Heart right ventricle (tissue), 16 donors: Measurements from ENCODE around the gene MYH15. TPM values are rescaled to one million over a fixed set of nuclear protein-coding genes. Genes with fewer than 3 reads are reported as not detected.

Experiments used
- ATAC-seq, 8 donors: fragments of 200-7000 bp; cut with Tn5 transposase; one replicate each; pipeline ENCODE4 v1.9.1; 2020; ENCODE audit warnings: mild to moderate bottlenecking in 8 of 8, moderate library complexity in 8 of 8, moderate number of reproducible peaks in 1 of 8
- DNase-seq, 2 donors: peaks; one replicate each; pipeline ENCODE4 v3.0.0-alpha.2; 2020
- H3K27ac ChIP-seq, 10 donors: fragments of 200-600 bp; sonication (generic) in 2 of 10; one replicate each; pipeline versions ENCODE4 v1.5.0 to v1.8.0; 2020 to 2022; ENCODE audit warnings: mild to moderate bottlenecking in 3 of 10
- H3K27me3 ChIP-seq, 7 donors: fragments of 200-600 bp; one replicate each; pipeline ENCODE4 v1.8.0; 2021 to 2022; ENCODE audit warnings: mild to moderate bottlenecking in 2 of 7
- H3K36me3 ChIP-seq, 9 donors: fragments of 200-600 bp; sonication (generic) in 1 of 9; one replicate each; pipeline versions ENCODE4 v1.5.0 to v1.8.0; 2020 to 2022; ENCODE audit warnings: mild to moderate bottlenecking in 2 of 9
- H3K4me1 ChIP-seq, 9 donors: fragments of 200-600 bp; sonication (generic) in 1 of 9; one replicate each; pipeline versions ENCODE4 v1.5.0 to v1.8.0; 2020 to 2022; ENCODE audit warnings: mild to moderate bottlenecking in 4 of 9
- H3K4me3 ChIP-seq, 10 donors: fragments of 200-600 bp; sonication (generic) in 2 of 10; one replicate each; pipeline versions ENCODE4 v1.5.0 to v1.8.0; 2020 to 2022; ENCODE audit warnings: mild to moderate bottlenecking in 7 of 10, moderate library complexity in 2 of 10
- H3K9me3 ChIP-seq, 11 donors: fragments of 200-600 bp in 10 of 11; sonication (generic) in 2 of 11; one replicate each; pipeline versions ENCODE4 v1.5.0 to v1.8.0; 2013 to 2022; ENCODE audit warnings: mild to moderate bottlenecking in 2 of 11, control low read depth in 1 of 11, moderate library complexity in 1 of 11
- WGBS, 2 donors: extraction: QIAGEN DNeasy Blood & Tissue Kit; methylation state at CpG; one replicate each; pipeline ENCODE4 v1.1.7; 2013; ENCODE audit warnings: inconsistent platforms in 1 of 2; 5-methylcytosine and 5-hydroxymethylcytosine counted together
- intact Hi-C, 10 donors: fragments of 100-400 bp; cut with DNase I; formaldehyde crosslinking; loops; one replicate each; pipeline versions ENCODE4 v1.11.1 to v1.14.2; 2022
- polyA plus RNA-seq, 2 donors: library from polyadenylated mRNA; stranded (reverse); fragments of 200-250 nt; gene quantifications; one replicate each; pipeline ENCODE4 v1.2.3, GENCODE V29; 2013
- total RNA-seq, 10 donors: library from RNA; stranded (reverse); fragmentation: NEBNext Ultra II Directional in 3 of 10; extraction: Animal tissue kit (Norgen Biotek cat#: 25700) in 3 of 10; gene quantifications; one replicate each; pipeline versions ENCODE4 v1.2.1 to v1.2.4, GENCODE V29; 2021 to 2023
- TF ChIP-seq, protein P1 (sequence below), 9 donors: fragments of 200-600 bp; sonication (generic) in 2 of 9; IDR thresholded peaks; one replicate each; pipeline versions ENCODE4 v1.5.0 to v1.8.0; 2021 to 2022; ENCODE audit warnings: antibody characterized with exemption in 9 of 9, mild to moderate bottlenecking in 5 of 9, moderate library complexity in 1 of 9
- donor health status: Arrhythmogenic right ventricular cardiomyopathy.
- donor health status: ischemic (EF 13 %, LVEDD 7.1; RV severe dilation, severe dysfunction).
- donor health status: healthy with polysubstance abuse.
- donor health status: DM: no; HTN: yes; CAD: no.
- donor health status: DM: no; HTN: no; CAD: no.
- donor health status: ischemic (EF 25% LVEDD 6.9; RV normal size, moderate dysfunction).
- donor health status: ischemic (EF 25% LVEDD 5.7; RV mildly dilated, moderate dysfunction).
- donor health status: healthy.
- donor health status: DM: yes; HTN: yes; CAD: no.
- donor health status: Ischemic cardiomyopathy.
- donor health status: ischemic (EF 35%, LVEDD 5.7; RV mildly dilated, moderate dysfunction).
- donor health status: nonischemic (EF 11% LVEDD 7.7; RV severe dilation, severe dysfunction).
- donor health status: DM: yes; HTN: yes; CAD: no.
- donor health status: PGD.
- donor health status: ischemic (EF 29% LVEDD 5.4; RV normal size, mild dysfunction).
- donor health status: nonischemic (EF 23%, LVEDD 6.1; RV moderate dilation, normal function).

Gene MYH15
- total and polyA plus RNA-seq, 12 donors = 0.12 to 1.1 (median 0.26) TPM

DNA sequence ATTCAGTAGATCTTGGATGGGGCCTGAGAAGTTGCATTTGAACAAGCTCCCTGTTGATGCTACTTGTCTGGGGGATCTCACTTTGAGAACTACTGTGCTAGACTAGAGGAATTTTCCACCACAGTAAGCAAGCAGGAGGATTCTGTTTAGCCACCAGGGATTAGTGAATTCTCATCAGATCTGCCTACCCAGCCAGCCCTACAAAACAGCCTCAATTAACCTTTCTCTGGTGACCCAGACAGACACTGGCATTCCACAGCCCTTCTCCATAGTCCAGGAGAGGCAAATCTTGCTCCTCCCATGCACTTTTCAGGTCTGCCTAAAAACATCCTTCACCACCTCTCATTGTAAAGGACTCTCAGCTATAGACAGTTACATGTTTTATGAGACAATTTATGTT is 16.7 kb upstream of the MYH15 start:
- ATAC-seq = no peak
- Histone ChIP-seq H3K4me1 (peaks cover 0 to 53% (median 23%) of the 10 kb centered on the region in 9 donors), H3K27me3 (no peaks in the 10 kb centered on the region), H3K36me3 (no peaks in the 10 kb centered on the region), H3K27ac (peak overlapping the region in 7 of 10 donors; percentile 14 to 71 (median 56)), H3K4me3 (no peak overlapping the region), H3K9me3 (no peaks in the 10 kb centered on the region)
- DNase-seq = no peak
- TF ChIP-seq, protein P1, sequence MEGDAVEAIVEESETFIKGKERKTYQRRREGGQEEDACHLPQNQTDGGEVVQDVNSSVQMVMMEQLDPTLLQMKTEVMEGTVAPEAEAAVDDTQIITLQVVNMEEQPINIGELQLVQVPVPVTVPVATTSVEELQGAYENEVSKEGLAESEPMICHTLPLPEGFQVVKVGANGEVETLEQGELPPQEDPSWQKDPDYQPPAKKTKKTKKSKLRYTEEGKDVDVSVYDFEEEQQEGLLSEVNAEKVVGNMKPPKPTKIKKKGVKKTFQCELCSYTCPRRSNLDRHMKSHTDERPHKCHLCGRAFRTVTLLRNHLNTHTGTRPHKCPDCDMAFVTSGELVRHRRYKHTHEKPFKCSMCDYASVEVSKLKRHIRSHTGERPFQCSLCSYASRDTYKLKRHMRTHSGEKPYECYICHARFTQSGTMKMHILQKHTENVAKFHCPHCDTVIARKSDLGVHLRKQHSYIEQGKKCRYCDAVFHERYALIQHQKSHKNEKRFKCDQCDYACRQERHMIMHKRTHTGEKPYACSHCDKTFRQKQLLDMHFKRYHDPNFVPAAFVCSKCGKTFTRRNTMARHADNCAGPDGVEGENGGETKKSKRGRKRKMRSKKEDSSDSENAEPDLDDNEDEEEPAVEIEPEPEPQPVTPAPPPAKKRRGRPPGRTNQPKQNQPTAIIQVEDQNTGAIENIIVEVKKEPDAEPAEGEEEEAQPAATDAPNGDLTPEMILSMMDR (IDR thresholded peaks at IDR 0.05) = no peak
- intact Hi-C loops = no loop called here

DNA sequence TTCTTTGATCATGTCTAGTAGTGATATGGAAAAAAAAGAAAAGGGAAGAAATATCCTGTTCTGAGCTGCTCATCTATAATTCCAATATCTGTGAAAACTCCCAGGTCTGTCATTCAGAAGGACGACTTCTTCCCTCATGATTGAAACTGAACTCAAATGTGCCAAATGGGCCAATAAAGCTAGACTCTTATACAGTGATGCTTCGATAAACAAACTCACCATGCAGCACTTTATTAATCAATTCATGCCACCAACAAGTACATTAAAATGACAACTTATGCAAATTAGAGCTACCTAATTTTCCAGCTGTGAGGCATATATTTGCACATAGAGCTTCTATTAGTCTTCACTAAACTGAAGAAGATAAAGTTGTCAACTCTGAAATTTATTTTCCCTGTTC is 15.6 kb upstream of the MYH15 start:
- no peaks in the 10 kb centered on the region for H3K27me3 ChIP-seq
- H3K9me3 ChIP-seq = no peaks in the 10 kb centered on the region
- H3K27ac ChIP-seq = no peak overlapping the region
- TF ChIP-seq, protein P1 (IDR thresholded peaks at IDR 0.05) = no peak
- H3K4me3 ChIP-seq = no peak overlapping the region
- ATAC-seq = no peak
- intact Hi-C loops = no loop called here
- DNase-seq = no peak
- H3K4me1 ChIP-seq = peaks cover 0 to 53% (median 23%) of the 10 kb centered on the region in 9 donors
- no peaks in the 10 kb centered on the region for H3K36me3 ChIP-seq
- WGBS, 2 donors = 91 to 93% methylated on average over 2 of the region's 2 CpGs

DNA sequence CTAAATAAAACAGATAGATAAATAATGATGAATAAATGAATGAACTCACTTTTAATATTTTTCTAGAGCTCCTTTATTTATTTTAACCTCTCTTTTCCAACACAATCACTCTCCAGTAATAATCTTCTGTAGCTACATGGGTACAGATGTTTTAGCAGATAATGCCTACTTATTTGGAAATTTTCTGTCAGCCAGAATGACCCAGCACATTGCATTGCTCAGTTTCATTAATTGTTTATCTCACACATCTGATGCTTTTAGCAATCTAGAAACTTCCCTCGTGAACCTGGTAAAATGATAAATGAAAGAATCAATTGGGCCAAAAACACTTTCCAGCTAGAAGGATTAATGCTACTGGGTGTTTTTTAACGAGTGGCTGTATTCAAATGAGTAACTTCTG is 14.9 kb upstream of the MYH15 start:
- ATAC-seq = no peak

DNA sequence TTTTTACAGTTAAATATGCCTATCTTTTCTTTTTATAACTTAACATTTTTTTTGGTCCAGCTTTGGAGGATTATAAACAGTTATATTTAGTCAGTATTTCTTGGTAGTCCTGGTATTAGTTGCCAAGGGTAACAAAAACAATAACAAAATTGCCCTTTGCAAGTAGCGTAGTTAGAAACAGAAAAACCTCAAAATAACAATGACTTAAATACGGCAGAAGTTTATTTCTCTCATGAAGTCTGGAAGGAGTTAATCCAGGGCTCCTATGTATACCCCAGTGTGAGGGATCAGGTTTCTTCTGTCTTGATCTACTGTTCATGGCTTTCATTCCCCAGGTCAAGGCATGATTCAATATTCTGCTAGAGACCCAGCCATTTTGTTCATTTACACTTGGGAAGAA is 14.1 kb upstream of the MYH15 start:
- Histone ChIP-seq H3K27ac (peak overlapping the region in 4 of 10 donors; percentile 13 to 46 (median 32)), H3K9me3 (no peaks in the 10 kb centered on the region), H3K4me3 (no peak overlapping the region), H3K36me3 (no peaks in the 10 kb centered on the region), H3K27me3 (no peaks in the 10 kb centered on the region), H3K4me1 (peaks cover 0 to 49% (median 21%) of the 10 kb centered on the region in 9 donors)
- DNase-seq (no peak), ATAC-seq (peak in 3 of 8 donors; percentile 31 to 48 (median 40))
- TF ChIP-seq, protein P1 (IDR thresholded peaks at IDR 0.05) = no peak
- intact Hi-C loops = no loop called here
- 10% methylated on average over 2 of the region's 2 CpGs for WGBS, 2 donors

More for the DNA sequence above, 14.9 kb upstream of the MYH15 start:
- TF ChIP-seq, protein P1 (IDR thresholded peaks at IDR 0.05) = no peak
- no peaks in the 10 kb centered on the region for H3K36me3 ChIP-seq
- H3K27me3 ChIP-seq = no peaks in the 10 kb centered on the region
- H3K4me1 ChIP-seq = peaks cover 0 to 53% (median 23%) of the 10 kb centered on the region in 9 donors
- H3K4me3 ChIP-seq = no peak overlapping the region
- H3K27ac ChIP-seq = peak overlapping the region in 2 of 10 donors; percentile 39 to 46
- WGBS, 2 donors = 77 to 88% methylated on average over 2 of the region's 2 CpGs
- no peak for DNase-seq
- intact Hi-C loops = no loop called here
- no peaks in the 10 kb centered on the region for H3K9me3 ChIP-seq
